Gastrocnemius medialis (tissue), 4 donors: Measurements from ENCODE around the gene AUTS2. TPM values are rescaled to one million over a fixed set of nuclear protein-coding genes. Genes with fewer than 3 reads are reported as not detected.

Source experiments
- ATAC-seq, 2 donors: fragments of 150-250 bp; one replicate each; pipeline ENCODE4 v1.9.1; 2016
- DNase-seq, 2 donors: peaks; one replicate each; pipeline ENCODE4 v3.0.0-alpha.2; 2019
- H3K27ac ChIP-seq, 4 donors: fragments of 200-600 bp; sonication (generic); 1 replicate in 1 of 4; 2 replicates in 3 of 4; pipeline ENCODE4 v1.5.1; 2016 to 2018; ENCODE audit warnings: mild to moderate bottlenecking in 2 of 4, moderate library complexity in 1 of 4
- H3K27me3 ChIP-seq, 3 donors: fragments of 200-600 bp; sonication (generic) in 2 of 3; 1 replicate in 1 of 3; 2 replicates in 2 of 3; pipeline versions ENCODE4 v1.5.1 to v1.6.0; 2016 to 2019; ENCODE audit warnings: mild to moderate bottlenecking in 1 of 3, moderate library complexity in 1 of 3
- H3K36me3 ChIP-seq, 2 donors: fragments of 200-600 bp; sonication (generic) in 1 of 2; one replicate each; pipeline ENCODE4 v1.5.1; 2017 to 2018
- H3K4me1 ChIP-seq, 2 donors: fragments of 200-600 bp; sonication (generic) in 1 of 2; one replicate each; pipeline ENCODE4 v1.5.1; 2016 to 2017; ENCODE audit warnings: mild to moderate bottlenecking in 2 of 2
- H3K4me3 ChIP-seq, 4 donors: fragments of 200-600 bp; sonication (generic) in 3 of 4; 1 replicate in 1 of 4; 2 replicates in 3 of 4; pipeline ENCODE4 v1.5.1; 2016 to 2019; ENCODE audit warnings: mild to moderate bottlenecking in 2 of 4
- H3K9me3 ChIP-seq, 3 donors: fragments of 200-600 bp; sonication (generic) in 2 of 3; 1 replicate in 1 of 3; 2 replicates in 2 of 3; pipeline ENCODE4 v1.5.1; 2016 to 2019
- POLR2A ChIP-seq, 2 donors: fragments of 450-650 bp; IDR thresholded peaks; one replicate each; pipeline ENCODE4 v1.6.1; 2017; ENCODE audit warnings: antibody characterized with exemption in 2 of 2, mild to moderate bottlenecking in 2 of 2, moderate library complexity in 2 of 2
- in situ Hi-C, 4 donors: fragments of 200-750 bp; cut with MboI; loops; one replicate each; pipeline versions ENCODE4 v1.15.0 to v1.8.0; 2017; ENCODE audit warnings: low sequenced_read_pairs in 4 of 4
- intact Hi-C: fragments of 100-400 bp; cut with DNase I; formaldehyde crosslinking; loops from one replicate; pipeline ENCODE4 v1.15.1; 2023; ENCODE audit warnings: low total_unique reads
- total RNA-seq, 4 donors: library from RNA; depleted of rRNA; stranded (reverse); fragments of >200 nt; gene quantifications; one replicate each; pipeline versions ENCODE4 v1.1.0 to v1.2.3, GENCODE V29; 2016
- TF ChIP-seq, protein P1 (sequence below), 5 experiments: fragments of 450-650 bp in 3 of 5; fragments of 200-600 bp in 2 of 5; sonication (generic) in 2 of 5; IDR thresholded peaks in 4 of 5; conservative IDR thresholded peaks in 1 of 5; 1 replicate in 4 of 5; 2 replicates in 1 of 5; pipeline ENCODE4 v1.5.1; 2016 to 2019; ENCODE audit warnings: antibody characterized with exemption in 5 of 5, mild to moderate bottlenecking in 3 of 5, moderate library complexity in 3 of 5

The AUTS2 gene
- total RNA-seq, 4 donors from 2014 or later, result 2.5 to 16.2 (median 8.5) TPM

DNA sequence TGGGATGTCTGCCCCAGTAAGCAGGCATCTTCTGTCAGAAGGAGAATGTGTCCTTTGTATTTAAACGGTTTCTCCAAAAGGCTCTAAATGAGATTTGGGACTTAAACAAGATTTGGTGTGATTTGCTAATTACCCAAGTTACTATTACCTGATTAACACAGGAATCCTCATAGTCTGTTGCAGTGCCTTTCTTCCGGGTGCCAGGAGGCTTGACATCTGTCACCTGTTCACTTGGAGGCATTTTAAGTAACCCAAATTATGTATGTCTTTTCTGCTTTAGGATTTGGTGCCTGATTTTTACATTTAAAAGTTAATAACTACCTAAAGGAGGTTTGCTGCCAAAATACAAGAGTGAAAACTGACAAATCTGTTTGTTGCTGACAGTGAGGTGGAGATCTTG lies 945.7 kb downstream of the AUTS2 start:
- no peak overlapping the region for H3K4me3 ChIP-seq
- no peaks in the 10 kb centered on the region for H3K9me3 ChIP-seq
- H3K4me1 ChIP-seq, result peaks cover 16 to 27% of the 10 kb centered on the region in 2 donors
- TF ChIP-seq, protein P1, sequence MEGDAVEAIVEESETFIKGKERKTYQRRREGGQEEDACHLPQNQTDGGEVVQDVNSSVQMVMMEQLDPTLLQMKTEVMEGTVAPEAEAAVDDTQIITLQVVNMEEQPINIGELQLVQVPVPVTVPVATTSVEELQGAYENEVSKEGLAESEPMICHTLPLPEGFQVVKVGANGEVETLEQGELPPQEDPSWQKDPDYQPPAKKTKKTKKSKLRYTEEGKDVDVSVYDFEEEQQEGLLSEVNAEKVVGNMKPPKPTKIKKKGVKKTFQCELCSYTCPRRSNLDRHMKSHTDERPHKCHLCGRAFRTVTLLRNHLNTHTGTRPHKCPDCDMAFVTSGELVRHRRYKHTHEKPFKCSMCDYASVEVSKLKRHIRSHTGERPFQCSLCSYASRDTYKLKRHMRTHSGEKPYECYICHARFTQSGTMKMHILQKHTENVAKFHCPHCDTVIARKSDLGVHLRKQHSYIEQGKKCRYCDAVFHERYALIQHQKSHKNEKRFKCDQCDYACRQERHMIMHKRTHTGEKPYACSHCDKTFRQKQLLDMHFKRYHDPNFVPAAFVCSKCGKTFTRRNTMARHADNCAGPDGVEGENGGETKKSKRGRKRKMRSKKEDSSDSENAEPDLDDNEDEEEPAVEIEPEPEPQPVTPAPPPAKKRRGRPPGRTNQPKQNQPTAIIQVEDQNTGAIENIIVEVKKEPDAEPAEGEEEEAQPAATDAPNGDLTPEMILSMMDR (IDR thresholded peaks at IDR 0.05 in 4 of 5, conservative IDR thresholded peaks at IDR 0.05 in 1 of 5), result no peak
- no peak for TF ChIP-seq POLR2A (IDR thresholded peaks at IDR 0.05)
- no peaks in the 10 kb centered on the region for H3K36me3 ChIP-seq
- intact Hi-C loops (no loop called here), in situ Hi-C loops (no loop called here)
- peak overlapping the region in 1 of 4 donors; percentile 35 for H3K27ac ChIP-seq
- no peaks in the 10 kb centered on the region for H3K27me3 ChIP-seq
- DNase-seq (no peak), ATAC-seq (no peak)

DNA sequence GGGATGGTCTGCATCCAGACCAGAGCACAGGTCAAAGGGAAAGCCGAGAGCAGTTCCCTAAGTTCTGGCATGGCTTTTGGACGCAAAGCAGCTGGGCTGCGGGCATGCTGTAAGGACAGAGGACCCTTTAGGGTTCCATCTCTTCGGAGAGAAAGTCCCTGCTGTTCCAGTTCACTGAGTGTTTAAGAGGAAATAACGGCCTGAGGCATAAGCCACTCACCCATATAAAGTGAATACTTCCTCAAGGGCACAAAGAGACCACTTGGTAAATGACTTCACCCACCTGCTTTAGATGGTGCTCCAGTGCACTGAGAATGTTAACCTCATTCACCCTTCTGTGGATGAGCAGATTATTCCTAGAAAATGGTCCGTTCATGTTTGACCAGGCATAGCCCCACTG lies 946.9 kb downstream of the AUTS2 start:
- no peaks in the 10 kb centered on the region for H3K9me3 ChIP-seq
- no peaks in the 10 kb centered on the region for H3K27me3 ChIP-seq
- ATAC-seq, result no peak
- H3K4me1 ChIP-seq, result peaks cover 8 to 16% of the 10 kb centered on the region in 2 donors
- TF ChIP-seq POLR2A (IDR thresholded peaks at IDR 0.05), result no peak
- TF ChIP-seq, protein P1 (IDR thresholded peaks at IDR 0.05 in 4 of 5, conservative IDR thresholded peaks at IDR 0.05 in 1 of 5), result no peak
- no peaks in the 10 kb centered on the region for H3K36me3 ChIP-seq
- DNase-seq, result no peak
- H3K4me3 ChIP-seq, result no peak overlapping the region
- in situ Hi-C loops, result no loop called here
- intact Hi-C loops, result no loop called here
- no peak overlapping the region for H3K27ac ChIP-seq

DNA sequence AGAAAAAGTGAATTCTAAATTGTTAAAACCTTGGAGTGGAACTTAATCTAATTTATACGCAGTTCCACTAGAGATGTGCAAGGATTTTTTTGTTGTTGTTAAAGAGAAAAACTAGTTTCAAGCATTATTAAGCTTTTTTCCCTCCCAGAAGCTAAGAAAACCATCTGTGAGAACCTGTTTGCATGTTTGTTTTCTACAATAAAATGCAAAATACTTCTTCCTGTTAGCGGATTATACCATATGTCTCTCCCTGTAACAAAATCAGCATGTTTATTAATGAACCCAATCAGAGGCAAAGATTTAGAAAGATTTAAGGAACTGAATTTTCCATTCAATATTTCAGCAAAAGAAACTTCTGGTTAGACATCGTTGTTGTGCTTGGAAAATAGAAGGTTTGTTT lies 953.9 kb downstream of the AUTS2 start:
- in situ Hi-C loops (no loop called here), intact Hi-C loops (no loop called here)
- Histone ChIP-seq H3K36me3 (no peaks in the 10 kb centered on the region), H3K4me3 (no peak overlapping the region), H3K4me1 (no peaks in the 10 kb centered on the region), H3K27ac (no peak overlapping the region), H3K9me3 (no peaks in the 10 kb centered on the region), H3K27me3 (no peaks in the 10 kb centered on the region)
- no peak for TF ChIP-seq POLR2A (IDR thresholded peaks at IDR 0.05)
- TF ChIP-seq, protein P1 (IDR thresholded peaks at IDR 0.05 in 4 of 5, conservative IDR thresholded peaks at IDR 0.05 in 1 of 5), result no peak
- ATAC-seq, result no peak
- no peak for DNase-seq

DNA sequence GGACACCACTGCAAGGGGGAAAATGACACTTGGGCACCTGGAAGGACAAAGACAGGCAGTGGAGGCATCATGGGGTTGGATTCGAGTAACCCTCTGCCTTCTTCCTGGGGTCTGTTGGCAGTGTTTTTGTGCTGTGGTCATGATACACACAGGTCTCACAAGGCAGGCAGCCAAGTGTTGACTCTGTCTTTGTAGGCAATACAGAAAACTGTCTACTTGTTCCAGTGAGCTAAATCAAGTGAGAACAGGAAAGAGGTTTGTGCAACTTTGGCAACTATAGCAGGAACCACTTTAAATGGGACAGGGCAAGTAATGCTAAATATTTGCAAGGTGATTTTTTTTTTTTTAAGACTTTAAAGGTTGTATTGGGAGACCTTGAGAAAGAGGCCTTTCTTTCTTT lies 955.1 kb downstream of the AUTS2 start:
- no peaks in the 10 kb centered on the region for H3K4me1 ChIP-seq
- H3K9me3 ChIP-seq, result no peaks in the 10 kb centered on the region
- no peak for TF ChIP-seq POLR2A (IDR thresholded peaks at IDR 0.05)
- TF ChIP-seq, protein P1 (IDR thresholded peaks at IDR 0.05 in 4 of 5, conservative IDR thresholded peaks at IDR 0.05 in 1 of 5), result no peak
- ATAC-seq, result no peak
- in situ Hi-C loops (no loop called here), intact Hi-C loops (no loop called here)
- H3K27ac ChIP-seq, result no peak overlapping the region
- no peak overlapping the region for H3K4me3 ChIP-seq
- H3K36me3 ChIP-seq, result no peaks in the 10 kb centered on the region
- H3K27me3 ChIP-seq, result no peaks in the 10 kb centered on the region
- no peak for DNase-seq

DNA sequence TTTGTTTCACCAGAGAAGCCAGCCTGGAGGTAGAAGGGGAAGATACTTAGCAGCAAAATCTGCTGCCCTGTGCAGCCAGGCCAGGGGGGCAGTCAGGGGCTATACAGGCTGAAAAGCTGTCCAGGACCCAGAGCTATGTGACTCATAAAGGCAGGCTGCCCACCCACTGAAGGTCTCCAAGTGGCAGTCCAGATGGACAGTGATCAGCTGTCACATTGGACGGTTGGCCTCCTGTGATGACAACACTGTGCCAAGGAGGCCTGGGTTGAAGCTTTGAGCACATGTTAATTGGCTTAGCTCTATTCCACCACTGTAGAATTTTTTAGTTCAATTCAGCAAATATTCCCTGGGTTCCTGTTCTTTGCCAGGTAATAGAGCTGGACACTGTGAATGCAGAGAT lies 956.4 kb downstream of the AUTS2 start:
- TF ChIP-seq POLR2A (IDR thresholded peaks at IDR 0.05), result no peak
- TF ChIP-seq, protein P1 (IDR thresholded peaks at IDR 0.05 in 4 of 5, conservative IDR thresholded peaks at IDR 0.05 in 1 of 5), result no peak
- Histone ChIP-seq H3K27me3 (no peaks in the 10 kb centered on the region), H3K27ac (no peak overlapping the region), H3K36me3 (no peaks in the 10 kb centered on the region), H3K9me3 (no peaks in the 10 kb centered on the region), H3K4me3 (no peak overlapping the region), H3K4me1 (no peaks in the 10 kb centered on the region)
- ATAC-seq, result no peak
- in situ Hi-C loops, result no loop called here
- no peak for DNase-seq
- intact Hi-C loops, result no loop called here
